ENCODE measurements around the gene EHMT1. TPM values are rescaled to one million over a fixed set of nuclear protein-coding genes. Genes with fewer than 3 reads are reported as not detected.

The EHMT1 gene
- total RNA-seq, result 37.3 TPM
- polyA plus RNA-seq, result 56.9 TPM
- long read RNA-seq, donor 1, result 0 reads
- long read RNA-seq, donor 2, result 0 reads
- long read RNA-seq, donor 3, full-length matches to known transcripts, result 2 of 2 reads
- long read RNA-seq, donor 3, partial matches to known transcripts, result 0 of 2 reads
- long read RNA-seq, donor 3, other reads (novel, unspliced or antisense), result 0 of 2 reads
- long read RNA-seq, donor 4, partial matches to known transcripts, result 0 of 1 reads
- long read RNA-seq, donor 4, other reads (novel, unspliced or antisense), result 0 of 1 reads
- long read RNA-seq, donor 5, partial matches to known transcripts, result 6 of 7 reads
- long read RNA-seq, donor 5, other reads (novel, unspliced or antisense), result 0 of 7 reads
- long read RNA-seq, donor 6, partial matches to known transcripts, result 0 of 2 reads
- long read RNA-seq, donor 6, other reads (novel, unspliced or antisense), result 0 of 2 reads
- long read RNA-seq, donor 7, full-length matches to known transcripts, result 2 of 2 reads
- long read RNA-seq, donor 7, partial matches to known transcripts, result 0 of 2 reads
- long read RNA-seq, donor 7, other reads (novel, unspliced or antisense), result 0 of 2 reads
- long read RNA-seq, donor 8, partial matches to known transcripts, result 0 of 3 reads
- long read RNA-seq, donor 8, other reads (novel, unspliced or antisense), result 0 of 3 reads
- long read RNA-seq, donor 9, partial matches to known transcripts, result 0 of 2 reads
- long read RNA-seq, donor 9, other reads (novel, unspliced or antisense), result 0 of 2 reads
- long read RNA-seq, donor 10, full-length matches to known transcripts, result 2 of 2 reads
- long read RNA-seq, donor 10, partial matches to known transcripts, result 0 of 2 reads
- long read RNA-seq, donor 10, other reads (novel, unspliced or antisense), result 0 of 2 reads

GRCh38 chr9:137618105-137619067 is at the start of gene EHMT1:
EHMT1 (plus strand) TSS chr9:137619005; CDS start chr9:137619029, 24 bp downstream.
- Histone ChIP-seq H3K4me3 (ENCODE audit: low read length in 2 of 2) (peak within 1 kb of the TSS; percentile 79 to 85), H3K4me1 (ENCODE audit: control insufficient read depth in 2 of 2, insufficient read depth in 2 of 2, low read length in 2 of 2) (peaks cover 19 to 24% of the 10 kb centered on the region in 2 donors), H3K27ac (ENCODE audit: low read depth in 1 of 2, low read length in 1 of 2) (peak within 1 kb of the TSS; percentile 83 to 91)

GRCh38 chr9:137569609-137570203 is 49.1 kb upstream of the EHMT1 start:
- no peaks in the 10 kb centered on the region for H3K9me3 ChIP-seq (ENCODE audit: control insufficient read depth in 2 of 2, insufficient read depth in 1 of 2, low read length in 1 of 2)
- DNase-seq (ENCODE audit: low read depth in 6 of 9, low spot score in 9 of 9), result no peak
- no peaks in the 10 kb centered on the region for H3K4me1 ChIP-seq (ENCODE audit: control insufficient read depth in 2 of 2, insufficient read depth in 2 of 2, low read length in 2 of 2)
- no peak overlapping the region for H3K27ac ChIP-seq (ENCODE audit: low read depth in 1 of 2, low read length in 1 of 2)
- no peaks in the 10 kb centered on the region for H3K27me3 ChIP-seq (ENCODE audit: control insufficient read depth in 2 of 2, insufficient read depth in 1 of 2, low read length in 1 of 2)
- no peak overlapping the region for H3K4me3 ChIP-seq (ENCODE audit: low read length in 2 of 2)
- peaks cover 25 to 28% of the 10 kb centered on the region in 2 donors for H3K36me3 ChIP-seq (ENCODE audit: control insufficient read depth in 2 of 2, insufficient read depth in 2 of 2, low read length in 1 of 2)
- over 99% methylated on average over 5 of the region's 5 CpGs for WGBS

More at GRCh38 chr9:137618105-137619067, at the start of gene EHMT1:
- under 1% methylated on average over 94 of the region's 94 CpGs for WGBS
- DNase-seq (ENCODE audit: low read depth in 6 of 9, low spot score in 9 of 9), result peak; percentile 62 to 93 (median 78)
- peaks cover 22 to 25% of the 10 kb centered on the region in 2 donors for H3K36me3 ChIP-seq (ENCODE audit: control insufficient read depth in 2 of 2, insufficient read depth in 2 of 2, low read length in 1 of 2)
- H3K27me3 ChIP-seq (ENCODE audit: control insufficient read depth in 2 of 2, insufficient read depth in 1 of 2, low read length in 1 of 2), result no peaks in the 10 kb centered on the region
- H3K9me3 ChIP-seq (ENCODE audit: control insufficient read depth in 2 of 2, insufficient read depth in 1 of 2, low read length in 1 of 2), result no peaks in the 10 kb centered on the region

GRCh38 chr9:137570566-137570965 is 48.2 kb upstream of the EHMT1 start:
- no peaks in the 10 kb centered on the region for H3K4me1 ChIP-seq (ENCODE audit: control insufficient read depth in 2 of 2, insufficient read depth in 2 of 2, low read length in 2 of 2)
- H3K36me3 ChIP-seq (ENCODE audit: control insufficient read depth in 2 of 2, insufficient read depth in 2 of 2, low read length in 1 of 2), result peaks cover 24 to 30% of the 10 kb centered on the region in 2 donors
- no peak for DNase-seq (ENCODE audit: low read depth in 6 of 9, low spot score in 9 of 9)
- H3K9me3 ChIP-seq (ENCODE audit: control insufficient read depth in 2 of 2, insufficient read depth in 1 of 2, low read length in 1 of 2), result no peaks in the 10 kb centered on the region
- 97% methylated on average over 3 of the region's 3 CpGs for WGBS
- no peaks in the 10 kb centered on the region for H3K27me3 ChIP-seq (ENCODE audit: control insufficient read depth in 2 of 2, insufficient read depth in 1 of 2, low read length in 1 of 2)
- no peak overlapping the region for H3K4me3 ChIP-seq (ENCODE audit: low read length in 2 of 2)
- no peak overlapping the region for H3K27ac ChIP-seq (ENCODE audit: low read depth in 1 of 2, low read length in 1 of 2)

GRCh38 chr9:137574192-137574591 is 44.6 kb upstream of the EHMT1 start:
- DNase-seq (ENCODE audit: low read depth in 6 of 9, low spot score in 9 of 9), result no peak
- 93% methylated on average over 10 of the region's 10 CpGs for WGBS
- no peaks in the 10 kb centered on the region for H3K27me3 ChIP-seq (ENCODE audit: control insufficient read depth in 2 of 2, insufficient read depth in 1 of 2, low read length in 1 of 2)
- peaks cover 29 to 35% of the 10 kb centered on the region in 2 donors for H3K36me3 ChIP-seq (ENCODE audit: control insufficient read depth in 2 of 2, insufficient read depth in 2 of 2, low read length in 1 of 2)
- no peak overlapping the region for H3K4me3 ChIP-seq (ENCODE audit: low read length in 2 of 2)
- peaks cover 14 to 15% of the 10 kb centered on the region in 2 donors for H3K4me1 ChIP-seq (ENCODE audit: control insufficient read depth in 2 of 2, insufficient read depth in 2 of 2, low read length in 2 of 2)
- no peaks in the 10 kb centered on the region for H3K9me3 ChIP-seq (ENCODE audit: control insufficient read depth in 2 of 2, insufficient read depth in 1 of 2, low read length in 1 of 2)
- H3K27ac ChIP-seq (ENCODE audit: low read depth in 1 of 2, low read length in 1 of 2), result no peak overlapping the region

- no peaks in the 10 kb centered on the region for H3K9me3 ChIP-seq (ENCODE audit: control insufficient read depth in 2 of 2, insufficient read depth in 1 of 2, low read length in 1 of 2)
- no peak overlapping the region for H3K4me3 ChIP-seq (ENCODE audit: low read length in 2 of 2)
- no peak overlapping the region for H3K27ac ChIP-seq (ENCODE audit: low read depth in 1 of 2, low read length in 1 of 2)
- no peak for DNase-seq (ENCODE audit: low read depth in 6 of 9, low spot score in 9 of 9)
- H3K4me1 ChIP-seq (ENCODE audit: control insufficient read depth in 2 of 2, insufficient read depth in 2 of 2, low read length in 2 of 2), result peaks cover 15 to 16% of the 10 kb centered on the region in 2 donors
- no peaks in the 10 kb centered on the region for H3K27me3 ChIP-seq (ENCODE audit: control insufficient read depth in 2 of 2, insufficient read depth in 1 of 2, low read length in 1 of 2)
- 96% methylated on average over 9 of the region's 9 CpGs for WGBS
- H3K36me3 ChIP-seq (ENCODE audit: control insufficient read depth in 2 of 2, insufficient read depth in 2 of 2, low read length in 1 of 2), result peaks cover 29 to 33% of the 10 kb centered on the region in 2 donors
Observed at GRCh38 chr9:137575364-137575715, 43.5 kb upstream of the EHMT1 start.

GRCh38 chr9:137575716-137576411 is 42.9 kb upstream of the EHMT1 start:
- Histone ChIP-seq H3K9me3 (ENCODE audit: control insufficient read depth in 2 of 2, insufficient read depth in 1 of 2, low read length in 1 of 2) (no peaks in the 10 kb centered on the region), H3K27ac (ENCODE audit: low read depth in 1 of 2, low read length in 1 of 2) (no peak overlapping the region), H3K27me3 (ENCODE audit: control insufficient read depth in 2 of 2, insufficient read depth in 1 of 2, low read length in 1 of 2) (no peaks in the 10 kb centered on the region), H3K4me3 (ENCODE audit: low read length in 2 of 2) (no peak overlapping the region), H3K4me1 (ENCODE audit: control insufficient read depth in 2 of 2, insufficient read depth in 2 of 2, low read length in 2 of 2) (peaks cover 15 to 16% of the 10 kb centered on the region in 2 donors), H3K36me3 (ENCODE audit: control insufficient read depth in 2 of 2, insufficient read depth in 2 of 2, low read length in 1 of 2) (peaks cover 27 to 33% of the 10 kb centered on the region in 2 donors)
- DNase-seq (ENCODE audit: low read depth in 6 of 9, low spot score in 9 of 9), result no peak
- 92% methylated on average over 12 of the region's 12 CpGs for WGBS

- peak; percentile 46 to 95 (median 87) for DNase-seq (ENCODE audit: low read depth in 6 of 9, low spot score in 9 of 9)
- 5% methylated on average over 82 of the region's 82 CpGs for WGBS
- peak within 1 kb of the TSS; percentile 51 to 68 for H3K27ac ChIP-seq (ENCODE audit: low read depth in 1 of 2, low read length in 1 of 2)
- H3K36me3 ChIP-seq (ENCODE audit: control insufficient read depth in 2 of 2, insufficient read depth in 2 of 2, low read length in 1 of 2), result peaks cover 41% of the 10 kb centered on the region in 2 donors
- H3K4me1 ChIP-seq (ENCODE audit: control insufficient read depth in 2 of 2, insufficient read depth in 2 of 2, low read length in 2 of 2), result peaks cover 15 to 16% of the 10 kb centered on the region in 2 donors
- no peaks in the 10 kb centered on the region for H3K9me3 ChIP-seq (ENCODE audit: control insufficient read depth in 2 of 2, insufficient read depth in 1 of 2, low read length in 1 of 2)
- peak within 1 kb of the TSS; percentile 61 to 96 for H3K4me3 ChIP-seq (ENCODE audit: low read length in 2 of 2)
- no peaks in the 10 kb centered on the region for H3K27me3 ChIP-seq (ENCODE audit: control insufficient read depth in 2 of 2, insufficient read depth in 1 of 2, low read length in 1 of 2)
Observed at GRCh38 chr9:137578518-137579258, 40.1 kb upstream of the EHMT1 start, which contains the start of gene DPH7. DPH7 (minus strand) TSS chr9:137578925; CDS start chr9:137578777, 148 bp downstream.
